ENCODE measurements around the gene PLPP1. TPM values are rescaled to one million over a fixed set of nuclear protein-coding genes. Genes with fewer than 3 reads are reported as not detected.
"Not testable (repeated sequence)": the region's sequence is repeated elsewhere in the genome, so short reads cannot be mapped to it uniquely, and the experiment has no call there.

The PLPP1 gene
- total RNA-seq, 1 donor = 7.2 TPM

GRCh38 chr5:55558484-55558883 is 23.7 kb upstream of the PLPP1 start:
- no peak overlapping the region for H3K4me3 ChIP-seq (ENCODE audit: low read length)
- H3K9me3 ChIP-seq (ENCODE audit: low read depth, low read length) = no peaks in the 10 kb centered on the region
- H3K4me1 ChIP-seq (ENCODE audit: insufficient read depth, low read length) = no peaks in the 10 kb centered on the region
- H3K27me3 ChIP-seq (ENCODE audit: insufficient read depth, low read length) = no peaks in the 10 kb centered on the region

- Histone ChIP-seq H3K9me3 (ENCODE audit: low read depth, low read length) (no peaks in the 10 kb centered on the region), H3K4me3 (ENCODE audit: low read length) (no peak overlapping the region), H3K27me3 (ENCODE audit: insufficient read depth, low read length) (no peaks in the 10 kb centered on the region), H3K4me1 (ENCODE audit: insufficient read depth, low read length) (no peaks in the 10 kb centered on the region)
These were observed 22.4 kb upstream of the PLPP1 start for GRCh38 chr5:55557123-55557522.

GRCh38 chr5:55554585-55555202 is 19.9 kb upstream of the PLPP1 start:
- Histone ChIP-seq H3K9me3 (ENCODE audit: low read depth, low read length) (no peaks in the 10 kb centered on the region), H3K4me3 (ENCODE audit: low read length) (no peak overlapping the region), H3K4me1 (ENCODE audit: insufficient read depth, low read length) (no peaks in the 10 kb centered on the region), H3K27me3 (ENCODE audit: insufficient read depth, low read length) (no peaks in the 10 kb centered on the region)

- Histone ChIP-seq H3K9me3 (ENCODE audit: low read depth, low read length) (no peaks in the 10 kb centered on the region), H3K4me1 (ENCODE audit: insufficient read depth, low read length) (no peaks in the 10 kb centered on the region), H3K27me3 (ENCODE audit: insufficient read depth, low read length) (peaks cover 5% of the 10 kb centered on the region), H3K4me3 (ENCODE audit: low read length) (no peak overlapping the region)
These were observed 17.1 kb upstream of the PLPP1 start for GRCh38 chr5:55551904-55552303.

- no peak overlapping the region for H3K4me3 ChIP-seq (ENCODE audit: low read length)
- peaks cover 5% of the 10 kb centered on the region for H3K27me3 ChIP-seq (ENCODE audit: insufficient read depth, low read length)
- no peaks in the 10 kb centered on the region for H3K9me3 ChIP-seq (ENCODE audit: low read depth, low read length)
- no peaks in the 10 kb centered on the region for H3K4me1 ChIP-seq (ENCODE audit: insufficient read depth, low read length)
These were observed 16.6 kb upstream of the PLPP1 start for GRCh38 chr5:55551358-55551757.

GRCh38 chr5:55547781-55548180 is 13.0 kb upstream of the PLPP1 start:
- no peaks in the 10 kb centered on the region for H3K4me1 ChIP-seq (ENCODE audit: insufficient read depth, low read length)

GRCh38 chr5:55546947-55547346 is 12.2 kb upstream of the PLPP1 start:
- H3K4me3 ChIP-seq (ENCODE audit: low read length) = no peak overlapping the region

More at GRCh38 chr5:55547781-55548180, 13.0 kb upstream of the PLPP1 start:
- H3K27me3 ChIP-seq (ENCODE audit: insufficient read depth, low read length) = peaks cover 8% of the 10 kb centered on the region
- no peaks in the 10 kb centered on the region for H3K9me3 ChIP-seq (ENCODE audit: low read depth, low read length)
- H3K4me3 ChIP-seq (ENCODE audit: low read length) = no peak overlapping the region

GRCh38 chr5:55544341-55544740 is 9.6 kb upstream of the PLPP1 start:
- H3K27me3 ChIP-seq (ENCODE audit: insufficient read depth, low read length) = peaks cover 8% of the 10 kb centered on the region
- no peaks in the 10 kb centered on the region for H3K9me3 ChIP-seq (ENCODE audit: low read depth, low read length)
- no peaks in the 10 kb centered on the region for H3K4me1 ChIP-seq (ENCODE audit: insufficient read depth, low read length)
- no peak overlapping the region for H3K4me3 ChIP-seq (ENCODE audit: low read length)

More at GRCh38 chr5:55546947-55547346, 12.2 kb upstream of the PLPP1 start:
- H3K4me1 ChIP-seq (ENCODE audit: insufficient read depth, low read length) = no peaks in the 10 kb centered on the region
- H3K9me3 ChIP-seq (ENCODE audit: low read depth, low read length) = no peaks in the 10 kb centered on the region
- peaks cover 8% of the 10 kb centered on the region for H3K27me3 ChIP-seq (ENCODE audit: insufficient read depth, low read length)

- H3K4me3 ChIP-seq (ENCODE audit: low read length) = no peak overlapping the region
- no peaks in the 10 kb centered on the region for H3K9me3 ChIP-seq (ENCODE audit: low read depth, low read length)
- H3K4me1 ChIP-seq (ENCODE audit: insufficient read depth, low read length) = peaks cover 6% of the 10 kb centered on the region
- peaks cover 3% of the 10 kb centered on the region for H3K27me3 ChIP-seq (ENCODE audit: insufficient read depth, low read length)
These were observed 6.4 kb upstream of the PLPP1 start for GRCh38 chr5:55541056-55541635.

GRCh38 chr5:55540525-55540924 is 5.8 kb upstream of the PLPP1 start:
- peaks cover under 1% of the 10 kb centered on the region for H3K27me3 ChIP-seq (ENCODE audit: insufficient read depth, low read length)
- H3K4me3 ChIP-seq (ENCODE audit: low read length) = no peak overlapping the region
- H3K9me3 ChIP-seq (ENCODE audit: low read depth, low read length) = no peaks in the 10 kb centered on the region
- peaks cover 8% of the 10 kb centered on the region for H3K4me1 ChIP-seq (ENCODE audit: insufficient read depth, low read length)

GRCh38 chr5:55540024-55540423 is 5.3 kb upstream of the PLPP1 start:
- no peaks in the 10 kb centered on the region for H3K9me3 ChIP-seq (ENCODE audit: low read depth, low read length)
- no peaks in the 10 kb centered on the region for H3K27me3 ChIP-seq (ENCODE audit: insufficient read depth, low read length)
- H3K4me3 ChIP-seq (ENCODE audit: low read length) = no peak overlapping the region
- H3K4me1 ChIP-seq (ENCODE audit: insufficient read depth, low read length) = peaks cover 13% of the 10 kb centered on the region

- Histone ChIP-seq H3K4me1 (ENCODE audit: insufficient read depth, low read length) (peaks cover 18% of the 10 kb centered on the region), H3K27me3 (ENCODE audit: insufficient read depth, low read length) (peaks cover 5% of the 10 kb centered on the region), H3K9me3 (ENCODE audit: low read depth, low read length) (no peaks in the 10 kb centered on the region), H3K4me3 (ENCODE audit: low read length) (no peak overlapping the region)
These were observed 3.9 kb upstream of the PLPP1 start for GRCh38 chr5:55538661-55539060.

- not testable (repeated sequence) for H3K9me3 ChIP-seq (ENCODE audit: low read depth, low read length); H3K27me3 ChIP-seq (ENCODE audit: insufficient read depth, low read length); H3K4me3 ChIP-seq (ENCODE audit: low read length)
- H3K4me1 ChIP-seq (ENCODE audit: insufficient read depth, low read length) = peaks cover 20% of the 10 kb centered on the region
These were observed 2.6 kb upstream of the PLPP1 start for GRCh38 chr5:55537315-55537714.

GRCh38 chr5:55535199-55535905 is 588 bp upstream of the PLPP1 start:
- peaks cover 9% of the 10 kb centered on the region for H3K27me3 ChIP-seq (ENCODE audit: insufficient read depth, low read length)
- no peaks in the 10 kb centered on the region for H3K9me3 ChIP-seq (ENCODE audit: low read depth, low read length)
- H3K4me1 ChIP-seq (ENCODE audit: insufficient read depth, low read length) = peaks cover 20% of the 10 kb centered on the region
- H3K4me3 ChIP-seq (ENCODE audit: low read length) = peak overlapping the region; percentile 67

GRCh38 chr5:55533521-55534435 is 986 bp downstream of the PLPP1 start:
- Histone ChIP-seq H3K9me3 (ENCODE audit: low read depth, low read length) (no peaks in the 10 kb centered on the region), H3K27me3 (ENCODE audit: insufficient read depth, low read length) (peaks cover 9% of the 10 kb centered on the region), H3K4me3 (ENCODE audit: low read length) (peak overlapping the region; percentile 67), H3K4me1 (ENCODE audit: insufficient read depth, low read length) (peaks cover 20% of the 10 kb centered on the region)
